Activated T-helper 9 cell treated with anti-CD3 and anti-CD28 coated beads, Interleukin-2, amount 50 U/mL, for 16 hours (primary cell): Measurements from ENCODE around the gene PTPRU.
"Not testable (repeated sequence)": the region's sequence is repeated elsewhere in the genome, so short reads cannot be mapped to it uniquely, and the experiment has no call there.

Experiments used
- DNase-seq: peaks from one replicate; pipeline ENCODE4 v3.0.0-alpha.2; 2020; ENCODE audit warnings: low read depth

PTPRU gene

DNA sequence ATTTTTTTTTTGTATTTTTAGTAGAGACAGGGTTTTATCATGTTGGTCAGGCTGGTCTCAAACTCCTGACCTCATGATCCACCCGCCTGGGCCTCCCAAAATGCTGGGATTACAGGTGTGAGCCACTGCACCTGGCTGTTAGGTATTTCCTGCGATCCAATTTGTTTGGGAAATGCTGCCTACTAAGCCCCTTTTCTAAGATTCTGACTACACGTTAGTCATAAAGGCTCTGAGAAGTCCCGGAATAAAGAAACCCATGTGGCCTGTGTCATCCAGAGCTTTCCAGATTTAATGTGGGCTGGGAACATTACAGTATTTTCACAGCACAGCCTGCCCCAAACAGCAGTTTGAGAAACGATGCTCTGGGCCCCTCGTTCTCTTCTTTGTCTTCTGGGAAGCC is 14.1 kb upstream of the PTPRU start:
- not testable (repeated sequence) for DNase-seq

- no peak for DNase-seq
Measured at GRCh38 chr1:29222686-29223085, 13.6 kb upstream of the PTPRU start.

DNA sequence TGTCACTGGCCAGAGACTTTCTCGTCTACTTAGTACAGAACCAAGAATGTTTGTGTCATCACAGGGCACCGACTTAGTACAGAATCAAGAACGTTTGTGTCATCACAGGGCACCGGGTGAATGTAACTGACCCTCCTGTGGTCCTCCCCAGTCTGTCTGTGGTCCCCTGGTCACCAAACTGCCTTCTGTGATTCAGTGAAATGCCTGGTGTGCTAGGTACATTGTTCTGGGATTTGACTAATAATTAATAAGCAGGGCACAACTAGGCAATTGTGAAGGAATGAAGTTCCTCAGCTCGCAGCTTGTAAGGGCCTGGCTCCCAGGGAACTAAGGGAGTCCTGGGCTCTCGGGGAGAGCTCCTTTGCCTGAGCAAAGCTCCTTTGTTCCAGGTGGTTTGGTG is 12.8 kb upstream of the PTPRU start:
- DNase-seq = no peak

DNA sequence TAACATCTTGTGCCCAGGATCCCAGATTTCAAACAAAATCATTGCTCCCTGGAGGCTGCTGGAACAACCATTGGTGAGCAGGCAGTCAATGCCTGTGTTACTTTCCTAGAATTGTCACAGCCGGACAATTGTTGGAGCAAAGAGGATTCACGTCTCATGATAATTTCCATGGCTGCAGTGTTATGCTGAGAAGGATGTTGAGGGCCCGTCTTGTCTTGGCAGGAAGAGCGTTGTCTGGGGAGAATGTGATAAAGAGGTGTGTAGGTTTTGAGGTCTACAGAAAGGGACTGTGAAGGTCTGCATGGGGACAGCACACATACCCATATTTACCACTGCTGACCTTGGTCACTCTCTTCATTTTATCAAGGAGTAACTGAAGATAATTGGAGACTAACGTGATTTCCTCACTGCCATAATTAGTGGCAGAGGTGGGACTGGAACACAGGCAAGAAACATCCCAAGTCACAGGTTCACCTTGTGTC is 11.9 kb upstream of the PTPRU start:
- no peak for DNase-seq

DNA sequence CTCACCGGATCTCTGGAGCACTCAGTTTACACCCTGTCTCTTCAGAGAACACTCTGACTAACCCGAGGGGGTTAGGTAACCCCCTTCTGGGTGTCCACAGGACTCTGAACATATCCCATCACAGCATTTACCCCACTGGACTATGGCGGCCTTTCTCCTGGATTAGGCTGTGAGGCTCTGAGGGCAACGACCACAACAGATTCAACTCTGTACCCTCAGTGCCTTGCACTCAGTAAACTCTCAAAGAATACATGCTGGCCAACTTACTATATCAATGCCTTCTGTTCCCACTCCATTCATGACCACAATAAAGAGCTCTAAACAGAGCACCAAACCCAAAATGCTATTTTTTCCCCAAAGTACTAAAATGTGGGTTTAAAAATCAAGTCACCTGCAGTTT is 11.0 kb upstream of the PTPRU start:
- DNase-seq = no peak

- DNase-seq = no peak
Measured at GRCh38 chr1:29227511-29227910, 8.8 kb upstream of the PTPRU start.

DNA sequence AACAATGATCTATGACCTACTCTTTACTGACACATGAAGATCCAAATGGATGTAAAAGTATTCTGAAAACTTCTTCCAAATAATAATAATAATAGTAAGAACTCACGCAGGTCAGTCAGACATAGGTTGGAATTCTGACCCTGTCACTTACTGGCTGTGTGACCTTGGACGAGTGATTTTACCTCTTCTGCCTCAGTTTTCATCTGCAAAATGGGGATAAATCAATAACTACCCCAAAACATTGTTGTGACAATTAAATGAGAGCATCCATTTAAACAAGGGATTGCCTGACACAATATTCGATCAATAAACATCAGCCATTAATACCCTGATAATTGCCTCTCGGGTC is 6.1 kb upstream of the PTPRU start:
- DNase-seq = no peak

- peak; percentile 93 for DNase-seq
Measured at GRCh38 chr1:29230553-29231378, 5.6 kb upstream of the PTPRU start, which contains the start of gene MECR. TSS of gene MECR (minus strand) at chr1:29230934. CDS start at chr1:29230906, 28 bp downstream.

- DNase-seq = no peak
Measured at GRCh38 chr1:29232387-29232786, 3.9 kb upstream of the PTPRU start.

GRCh38 chr1:29233693-29234092 is 2.6 kb upstream of the PTPRU start:
- no peak for DNase-seq

DNA sequence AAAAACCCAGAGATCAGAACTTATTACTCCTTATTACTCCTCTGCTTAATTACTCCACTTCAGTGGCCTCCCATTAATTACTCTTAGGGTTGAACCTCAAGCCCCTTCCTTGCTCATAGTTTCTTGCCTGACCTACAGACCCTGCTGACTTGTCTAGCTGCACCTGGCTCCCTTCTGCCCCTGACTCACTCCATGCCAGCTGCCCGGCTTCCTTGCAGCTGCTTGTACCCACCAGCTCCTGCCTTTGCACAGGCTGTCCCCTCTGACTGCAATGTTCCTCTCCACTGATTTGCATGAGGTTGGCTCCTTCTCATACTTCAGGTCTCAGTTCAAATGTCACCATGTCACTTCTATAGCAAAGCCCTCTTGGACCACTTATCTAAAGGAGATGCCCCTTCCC is 1.9 kb upstream of the PTPRU start:
- DNase-seq = no peak

- DNase-seq = not testable (repeated sequence)
Measured at GRCh38 chr1:29234881-29235280, 1.4 kb upstream of the PTPRU start.

GRCh38 chr1:29236712-29237128 is 398 bp downstream of the PTPRU start:
- DNase-seq = no peak

GRCh38 chr1:29237129-29237821 is 953 bp downstream of the PTPRU start:
- no peak for DNase-seq

DNA sequence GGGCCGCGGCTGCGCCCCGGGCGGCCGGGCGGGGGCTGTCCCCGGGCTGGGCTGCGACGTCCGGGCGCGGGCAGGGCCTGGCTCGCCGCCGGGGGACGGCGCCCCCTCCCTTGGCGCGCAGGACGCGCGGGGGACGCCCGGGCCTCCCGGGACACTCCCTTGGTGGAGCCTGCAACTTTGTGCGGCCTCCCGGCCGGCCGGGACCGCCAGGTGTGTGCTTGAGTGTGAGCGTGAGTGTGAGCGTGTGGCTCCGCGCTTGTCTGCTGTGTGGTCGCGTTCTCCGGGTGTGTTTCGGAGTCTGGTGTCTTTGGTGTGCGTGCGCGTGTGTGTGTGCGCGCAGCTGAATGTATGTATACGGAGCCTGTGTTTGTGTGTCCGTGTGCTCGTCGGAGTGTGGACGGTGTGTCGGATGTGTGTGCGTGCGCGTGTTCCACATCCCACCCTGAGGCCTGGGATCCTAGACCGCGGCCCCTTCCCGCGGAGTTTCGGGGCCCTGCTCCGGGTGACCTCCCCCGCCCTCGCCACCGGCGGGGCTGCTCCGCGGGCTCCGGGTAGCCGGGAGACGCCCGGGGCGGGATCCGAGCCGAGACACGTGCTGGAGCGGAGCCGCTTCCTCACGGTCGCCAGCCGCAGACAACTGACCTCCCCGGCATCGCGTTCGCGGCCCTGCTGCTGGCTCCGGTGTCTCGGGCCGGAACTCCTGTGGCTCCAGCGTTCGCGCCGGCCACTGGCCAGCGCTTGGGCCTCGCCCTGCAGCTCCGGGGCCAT is 1.7 kb downstream of the PTPRU start:
- no peak for DNase-seq

DNA sequence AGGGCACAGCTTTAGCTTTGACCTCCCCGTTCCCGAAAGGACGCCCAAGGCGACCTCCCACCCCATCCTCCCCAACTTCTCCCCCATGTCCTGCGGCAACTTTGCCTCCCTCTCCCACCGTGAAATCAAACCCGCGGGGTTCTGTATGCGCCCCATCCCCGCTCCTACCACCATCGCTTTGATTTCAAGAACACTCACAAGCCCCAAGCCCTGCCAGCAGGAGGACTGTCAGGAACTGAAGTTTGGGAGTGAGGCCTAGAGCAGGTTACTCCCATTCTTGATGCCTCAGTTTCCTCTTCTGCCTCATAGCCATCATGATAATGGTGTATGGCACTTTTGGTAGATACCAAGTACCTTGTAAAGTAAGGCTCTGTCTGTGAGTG is 2.3 kb downstream of the PTPRU start:
- no peak for DNase-seq

- DNase-seq = no peak
Measured at GRCh38 chr1:29239142-29239541, 2.8 kb downstream of the PTPRU start.

DNA sequence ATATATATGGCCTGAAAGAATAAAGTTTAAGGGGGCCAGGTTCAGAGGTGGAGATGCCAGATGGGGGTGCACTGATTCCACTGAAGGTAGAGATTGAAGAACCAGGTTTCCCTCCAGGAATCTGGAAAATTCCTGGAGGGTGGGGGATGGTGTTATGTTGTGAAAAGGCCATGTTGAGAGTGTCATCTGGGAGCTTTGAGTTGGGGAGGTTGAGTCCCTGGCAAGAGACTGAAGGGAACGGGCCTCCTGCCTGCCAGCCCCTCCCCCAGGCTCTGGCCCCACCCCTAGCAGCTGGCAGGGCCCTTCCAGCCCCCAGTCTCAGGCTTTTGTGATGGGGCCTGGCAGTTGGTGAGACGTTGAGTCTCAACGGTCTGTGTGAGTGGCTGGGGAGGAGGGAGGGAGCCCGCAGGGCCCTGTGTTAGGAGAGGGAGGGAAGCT is 4.1 kb downstream of the PTPRU start:
- no peak for DNase-seq

DNA sequence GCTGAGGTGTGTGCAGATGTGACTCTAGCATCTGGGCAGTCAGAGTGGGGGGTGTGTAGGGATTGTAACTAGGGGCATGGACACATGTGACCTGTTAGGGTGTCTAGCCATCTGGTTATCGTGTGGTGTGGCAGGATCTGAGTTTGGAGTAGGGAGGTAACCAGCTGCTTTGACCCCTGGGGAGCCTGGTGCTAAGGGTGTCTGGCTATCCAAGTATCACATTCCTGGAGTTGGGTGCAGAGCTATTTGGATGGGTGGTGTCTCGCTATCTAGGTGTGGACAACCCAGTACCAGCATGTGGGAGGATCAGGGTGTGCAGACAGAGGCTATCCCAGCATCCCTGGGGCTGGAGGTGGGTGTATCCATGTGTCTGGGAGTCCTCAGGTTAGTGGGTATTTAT is 4.7 kb downstream of the PTPRU start:
- no peak for DNase-seq

- no peak for DNase-seq
Measured at GRCh38 chr1:29243023-29243870, 6.9 kb downstream of the PTPRU start.

DNA sequence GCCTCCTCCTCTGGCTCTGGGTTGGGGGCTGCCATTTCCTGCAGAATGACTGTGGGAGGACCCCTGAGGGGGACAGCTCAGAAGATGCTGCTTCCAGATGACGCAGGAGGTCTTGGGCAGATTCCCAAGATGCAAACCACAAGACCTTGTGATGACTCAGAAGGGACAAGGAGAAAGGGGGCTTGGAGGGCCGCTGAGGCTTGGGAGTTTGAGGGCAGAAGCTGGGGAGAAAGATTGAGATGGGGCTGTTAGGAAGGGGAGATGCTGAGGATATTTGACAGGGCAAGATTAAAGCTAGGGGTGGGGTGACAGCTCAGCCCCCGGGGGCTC is 7.5 kb downstream of the PTPRU start:
- DNase-seq = no peak

DNA sequence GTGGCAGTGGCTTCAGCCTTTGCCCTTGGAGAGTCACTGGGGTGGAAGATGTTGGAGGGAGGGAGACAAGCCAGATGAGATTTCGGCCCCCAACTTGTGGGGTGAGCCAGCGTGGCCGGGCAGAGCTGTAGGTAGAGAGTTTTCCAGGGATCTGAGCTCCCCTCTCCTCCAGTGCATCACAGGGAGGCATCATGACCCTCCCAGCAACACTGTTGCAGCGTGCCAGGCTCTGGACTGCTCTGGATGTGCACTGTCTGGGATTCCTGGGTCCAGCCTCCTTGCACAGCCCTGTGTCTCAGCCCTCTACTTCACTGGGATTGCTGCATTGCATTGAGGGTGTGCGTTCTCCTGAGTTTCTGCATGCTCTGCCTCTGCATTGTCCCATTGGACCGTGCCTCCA is 8.9 kb downstream of the PTPRU start:
- DNase-seq = no peak
